DND-41 (cell line): Measurements from ENCODE around the gene MICAL2.

ENCODE experiments used
- CTCF ChIP-seq: IDR thresholded peaks from 2 replicates; pipeline ENCODE4 v1.5.1; 2012; ENCODE audit warnings: borderline replicate concordance, low read length, moderate library complexity, mild to moderate bottlenecking; ENCODE audit not compliant: poor library complexity, severe bottlenecking; ENCODE audit errors: extremely low read depth
- EZH2 ChIP-seq: IDR thresholded peaks from 3 replicates; pipeline ENCODE4 v1.6.1; 2012; ENCODE audit warnings: borderline replicate concordance, low read depth, mild to moderate bottlenecking, moderate library complexity, low read length, inconsistent platforms; ENCODE audit not compliant: severe bottlenecking

- TF ChIP-seq EZH2 (no peak), CTCF (no peak)
Measured at GRCh38 chr11:12117200-12117599, 6.8 kb downstream of the MICAL2 start.
